Neural cell (in vitro differentiated cells): Measurements from ENCODE around the gene COL15A1.

ENCODE experiments used
- EP300 ChIP-seq: fragments of 450-650 bp; conservative IDR thresholded peaks from 2 replicates; pipeline ENCODE4 v1.6.1; 2014; ENCODE audit warnings: antibody characterized with exemption, mild to moderate bottlenecking, moderate library complexity; ENCODE audit not compliant: poor library complexity, severe bottlenecking
- EZH2 ChIP-seq: fragments of 200-600, 300-800 bp; shearing (Covaris generic), sonication (generic); IDR thresholded peaks from 2 replicates; pipeline ENCODE4 v1.6.1; 2014; ENCODE audit warnings: antibody characterized with exemption, low read length, borderline replicate concordance, mild to moderate bottlenecking; ENCODE audit not compliant: insufficient read depth, poor library complexity, severe bottlenecking
- MXI1 ChIP-seq: fragments of 450-650 bp; conservative IDR thresholded peaks from 2 replicates; pipeline ENCODE4 v1.6.1; 2014; ENCODE audit warnings: antibody characterized with exemption, mild to moderate bottlenecking; ENCODE audit not compliant: poor library complexity, severe bottlenecking
- POLR2AphosphoS5 ChIP-seq: IDR thresholded peaks from 2 replicates; pipeline ENCODE4 v1.6.1; 2012
- RAD21 ChIP-seq: fragments of 450-650 bp; conservative IDR thresholded peaks from 2 replicates; pipeline ENCODE4 v1.6.1; 2014; ENCODE audit warnings: antibody characterized with exemption, mild to moderate bottlenecking, moderate library complexity
- TAF1 ChIP-seq: IDR thresholded peaks from 2 replicates; pipeline ENCODE4 v1.6.1; 2012; ENCODE audit warnings: low read depth
- TF ChIP-seq, protein P1 (sequence below): fragments of 450-650 bp; IDR thresholded peaks from 2 replicates; pipeline ENCODE4 v1.5.1; 2014; ENCODE audit warnings: antibody characterized with exemption, mild to moderate bottlenecking, moderate library complexity; ENCODE audit not compliant: poor library complexity, severe bottlenecking

- no peak for TF ChIP-seq EZH2
- TF ChIP-seq, protein P1, sequence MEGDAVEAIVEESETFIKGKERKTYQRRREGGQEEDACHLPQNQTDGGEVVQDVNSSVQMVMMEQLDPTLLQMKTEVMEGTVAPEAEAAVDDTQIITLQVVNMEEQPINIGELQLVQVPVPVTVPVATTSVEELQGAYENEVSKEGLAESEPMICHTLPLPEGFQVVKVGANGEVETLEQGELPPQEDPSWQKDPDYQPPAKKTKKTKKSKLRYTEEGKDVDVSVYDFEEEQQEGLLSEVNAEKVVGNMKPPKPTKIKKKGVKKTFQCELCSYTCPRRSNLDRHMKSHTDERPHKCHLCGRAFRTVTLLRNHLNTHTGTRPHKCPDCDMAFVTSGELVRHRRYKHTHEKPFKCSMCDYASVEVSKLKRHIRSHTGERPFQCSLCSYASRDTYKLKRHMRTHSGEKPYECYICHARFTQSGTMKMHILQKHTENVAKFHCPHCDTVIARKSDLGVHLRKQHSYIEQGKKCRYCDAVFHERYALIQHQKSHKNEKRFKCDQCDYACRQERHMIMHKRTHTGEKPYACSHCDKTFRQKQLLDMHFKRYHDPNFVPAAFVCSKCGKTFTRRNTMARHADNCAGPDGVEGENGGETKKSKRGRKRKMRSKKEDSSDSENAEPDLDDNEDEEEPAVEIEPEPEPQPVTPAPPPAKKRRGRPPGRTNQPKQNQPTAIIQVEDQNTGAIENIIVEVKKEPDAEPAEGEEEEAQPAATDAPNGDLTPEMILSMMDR, result no peak
- no peak for TF ChIP-seq POLR2AphosphoS5
- TF ChIP-seq TAF1, result no peak
- TF ChIP-seq RAD21, result no peak
- no peak for TF ChIP-seq MXI1
- TF ChIP-seq EP300, result no peak
Observed at GRCh38 chr9:98897745-98898144, 46.0 kb upstream of the COL15A1 start.
